ENCODE data around the gene PCDH15. TPM values are rescaled to one million over a fixed set of nuclear protein-coding genes. Genes with fewer than 3 reads are reported as not detected.

PCDH15 gene
- total and polyA plus RNA-seq, 2 of the 8 experiments (the other 6 are each of a cell fraction or from before 2014, with no cell fraction given): 0.11 TPM; not detected in 1

DNA sequence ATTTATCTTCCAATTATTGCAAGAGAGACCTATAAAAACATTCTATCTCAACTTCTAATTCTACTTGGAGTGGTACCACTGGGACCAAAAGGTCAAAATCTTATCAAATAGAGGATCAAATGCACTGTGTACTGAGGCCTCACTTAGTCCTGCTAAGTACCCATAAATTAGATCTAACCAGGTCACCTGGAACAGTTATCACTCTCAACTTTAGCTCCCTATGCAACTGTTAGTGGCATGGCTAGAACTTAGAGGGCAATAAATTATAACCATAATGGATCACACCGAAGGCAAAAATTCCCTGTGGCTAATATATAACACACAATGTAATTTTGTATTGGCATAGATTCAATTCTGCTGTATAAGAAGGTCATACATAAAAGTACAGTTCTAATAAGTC, 428.9 kb downstream of the PCDH15 start:
- no peaks in the 10 kb centered on the region for H3K9me3 ChIP-seq (ENCODE audit: insufficient read depth in 2 of 2, low read depth in 1 of 2, low read length in 1 of 2)
- no peaks in the 10 kb centered on the region for H4K20me1 ChIP-seq (replicated peaks in 1 of 2; ENCODE audit: control insufficient read depth in 1 of 2, insufficient read depth in 2 of 2, low read length in 2 of 2)
- H2BK120ac ChIP-seq (replicated peaks; ENCODE audit: low read depth, low read length): no peak overlapping the region
- ChIA-PET CTCF (ENCODE audit: partially characterized antibody) (no interaction called here), POLR2A (ENCODE audit: partially characterized antibody) (no interaction called here)
- H2BK12ac ChIP-seq (ENCODE audit: low read depth, low read length): no peak overlapping the region
- H2AFZ ChIP-seq (ENCODE audit: low read length): no peak overlapping the region
- H2BK20ac ChIP-seq (ENCODE audit: low read length): no peak overlapping the region
- H4K5ac ChIP-seq (ENCODE audit: insufficient read length, low read depth, low read length): no peak overlapping the region
- H4K91ac ChIP-seq (replicated peaks; ENCODE audit: insufficient read length, low read length): no peak overlapping the region
- H3K56ac ChIP-seq (replicated peaks; ENCODE audit: insufficient read length, low read depth, low read length): no peak overlapping the region
- no peak overlapping the region for H2AK5ac ChIP-seq (ENCODE audit: low read depth, low read length)
- no peak overlapping the region for H3K27ac ChIP-seq (ENCODE audit: low read depth, low read length)
- H3K4me1 ChIP-seq (replicated peaks in 1 of 4; ENCODE audit: control insufficient read depth in 3 of 4, insufficient read depth in 4 of 4, low read length in 3 of 4): no peaks in the 10 kb centered on the region
- no peaks in the 10 kb centered on the region for H3K23me2 ChIP-seq (ENCODE audit: low read depth, low read length)
- WGBS, 2 experiments (ENCODE audit: extremely low coverage in 1 of 2, insufficient coverage in 1 of 2, insufficient read length in 1 of 2, insufficient replicate concordance in 2 of 2, low coverage in 1 of 2, low lambda C conversion rate in 2 of 2, missing lambda C conversion rate in 1 of 2): 95% methylated on average over 1 of the region's 1 CpG; no CpG with 5 or more reads in 1 of the 2 experiments
- no peaks in the 10 kb centered on the region for H3K36me3 ChIP-seq (ENCODE audit: control insufficient read depth in 2 of 4, insufficient read depth in 4 of 4, low read length in 3 of 4)
- H3K79me2 ChIP-seq (ENCODE audit: control insufficient read depth in 1 of 2, insufficient read depth in 2 of 2, low read length in 2 of 2): no peaks in the 10 kb centered on the region
- H3K9ac ChIP-seq (replicated peaks in 1 of 4; ENCODE audit: extremely low read depth in 1 of 4, low read depth in 3 of 4, low read length in 3 of 4): no peak overlapping the region
- no peaks in the 10 kb centered on the region for H3K27me3 ChIP-seq (replicated peaks in 1 of 4; ENCODE audit: control insufficient read depth in 3 of 4, extremely low read depth in 1 of 4, insufficient read depth in 3 of 4, low read length in 3 of 4)
- H3K14ac ChIP-seq (ENCODE audit: insufficient read length): no peak overlapping the region
- H2BK5ac ChIP-seq (ENCODE audit: low read depth, low read length): no peak overlapping the region
- no peaks in the 10 kb centered on the region for H3K79me1 ChIP-seq (ENCODE audit: low read depth, low read length)
- FAIRE-seq: no peak
- H3K23ac ChIP-seq (ENCODE audit: insufficient read length): no peak overlapping the region
- DNase-seq (ENCODE audit: low read depth in 1 of 2, low spot score in 2 of 2): no peak
- no peak overlapping the region for H3K4ac ChIP-seq (replicated peaks; ENCODE audit: insufficient read length, low read depth, low read length)
- H3K4me2 ChIP-seq (ENCODE audit: insufficient read depth in 1 of 2, low read depth in 2 of 2, low read length in 2 of 2): no peak overlapping the region
- no peak overlapping the region; the same call in 1 of the 2 replicates for H3K18ac ChIP-seq (ENCODE audit: extremely low read depth, low read length)
- H4K8ac ChIP-seq (ENCODE audit: extremely low read depth, insufficient read depth, low read length): no peak overlapping the region
- H3K4me3 ChIP-seq (ENCODE audit: extremely low read depth in 1 of 4, insufficient read depth in 2 of 4, low read depth in 3 of 4, low read length in 4 of 4): no peak overlapping the region
- TF ChIP-seq SUZ12 (IDR thresholded peaks at IDR 0.05; ENCODE audit: low read length) (no peak), TAF7 (optimal IDR thresholded peaks at IDR 0.05; ENCODE audit: borderline replicate concordance, low read depth, low read length) (no peak), BCL11A (IDR thresholded peaks at IDR 0.05; ENCODE audit: low read depth in 2 of 2, low read length in 2 of 2) (no peak), PHF8 (conservative IDR thresholded peaks at IDR 0.05; ENCODE audit: low read depth, low read length) (no peak), CHD1 (IDR thresholded peaks at IDR 0.05; ENCODE audit: low read depth, low read length) (no peak), POU5F1 (IDR thresholded peaks at IDR 0.05; ENCODE audit: low read depth, low read length) (no peak)
- no peak overlapping the region for H2BK15ac ChIP-seq (ENCODE audit: low read length)
